K562 (cell line): ENCODE data around the gene AMBRA1. TPM values are rescaled to one million over a fixed set of nuclear protein-coding genes. Genes with fewer than 3 reads are reported as not detected.

Source experiments
- ATAC-seq: fragments of 200-7000 bp; cut with Tn5 transposase; 3 replicates; pipeline ENCODE4 v1.9.1; 2020; ENCODE audit warnings: moderate library complexity
- BruUV-seq: library from RNA; stranded (reverse); fragments of 400-500 nt; replicated peaks from 2 replicates; lab custom pipeline; 2021; lab: Mats Ljungman, UMichigan
- CTCF ChIA-PET: fragments of 300-600 bp; formaldehyde crosslinking; extraction: SDS; loops from one replicate; lab custom pipeline; 2021; ENCODE audit warnings: low intra/inter-chr PET ratio; lab: Yijun Ruan, JAX
- POLR2A ChIA-PET: fragments of 300-600, 350-650 bp; sonication (Branson Sonifier 250); formaldehyde crosslinking; extraction: SDS; loops from one replicate; lab custom pipeline; 2021; ENCODE audit warnings: antibody characterized with exemption, inconsistent platforms; lab: Yijun Ruan, JAX
- DNase-seq, 4 experiments: peaks; one replicate each; pipeline versions ENCODE4 v3.0.0 to v3.0.0-alpha.2; 2011 to 2018; ENCODE audit warnings: low spot score in 3 of 4, mixed read lengths in 3 of 4; ENCODE audit errors: extremely low read depth in 1 of 4
- FAIRE-seq: peaks from 2 replicates; lab custom pipeline; 2011; peaks lifted over from hg19 to GRCh38; lab: Jason Lieb, UNC
- H2AFZ ChIP-seq: 2 replicates; pipeline ENCODE4 v1.6.0; 2011; ENCODE audit warnings: low read depth, low read length, control low read depth, inconsistent platforms
- H3K27ac ChIP-seq: fragments of 200-600 bp; 3 replicates; pipeline ENCODE4 v1.8.0; 2011; ENCODE audit warnings: low read depth, mild to moderate bottlenecking, control low read depth, inconsistent platforms, low read length, moderate library complexity, mixed read lengths; ENCODE audit errors: extremely low read depth
- H3K27me3 ChIP-seq, 2 experiments: fragments of 300-600 bp in 1 of 2; 2 replicates in 1 of 2; 3 replicates in 1 of 2; pipeline versions ENCODE4 v1.6.0 to v1.8.0; 2011; ENCODE audit warnings: inconsistent platforms in 2 of 2, low read length in 2 of 2, mild to moderate bottlenecking in 1 of 2, mixed read lengths in 1 of 2, moderate library complexity in 1 of 2; ENCODE audit not compliant: control insufficient read depth in 2 of 2, insufficient read depth in 2 of 2
- H3K36me3 ChIP-seq: fragments of 300-600 bp; 3 replicates; pipeline ENCODE4 v1.8.0; 2011; ENCODE audit warnings: mild to moderate bottlenecking, low read length, inconsistent platforms; ENCODE audit not compliant: control insufficient read depth, insufficient read depth
- H3K4me1 ChIP-seq, 2 experiments: fragments of 200-600 bp in 1 of 2; replicated peaks in 1 of 2; 2 replicates in 1 of 2; 3 replicates in 1 of 2; pipeline versions ENCODE4 v1.5.1 to v1.8.0; 2011; ENCODE audit warnings: inconsistent platforms in 2 of 2, low read length in 2 of 2, mild to moderate bottlenecking in 1 of 2, mixed read lengths in 1 of 2, moderate library complexity in 1 of 2; ENCODE audit not compliant: control insufficient read depth in 2 of 2, insufficient read depth in 2 of 2
- H3K4me2 ChIP-seq: 2 replicates; pipeline ENCODE4 v1.6.1; 2011; ENCODE audit warnings: low read length, control low read depth, inconsistent platforms, mixed read lengths; ENCODE audit not compliant: insufficient read depth
- H3K4me3 ChIP-seq: fragments of 200-600 bp; sonication (generic), shearing (Covaris generic); 2 replicates; pipeline ENCODE4 v1.5.1; 2016; ENCODE audit warnings: control low read depth, inconsistent platforms
- H3K79me2 ChIP-seq: fragments of 200-600 bp; 3 replicates; pipeline ENCODE4 v1.8.0; 2011; ENCODE audit warnings: low read length, inconsistent platforms; ENCODE audit not compliant: control insufficient read depth, insufficient read depth
- H3K9ac ChIP-seq, 2 experiments: 2 replicates each; pipeline versions ENCODE4 v1.6.0 to v1.6.1; 2011; ENCODE audit warnings: low read depth in 2 of 2, low read length in 2 of 2, control low read depth in 1 of 2, inconsistent platforms in 1 of 2, mild to moderate bottlenecking in 1 of 2, mixed read lengths in 1 of 2; ENCODE audit not compliant: insufficient read depth in 1 of 2
- H3K9me1 ChIP-seq: one replicate; pipeline ENCODE4 v1.6.0; 2011; ENCODE audit warnings: inconsistent platforms, mild to moderate bottlenecking, low read length, moderate library complexity; ENCODE audit not compliant: control insufficient read depth, insufficient read depth
- H3K9me3 ChIP-seq: replicated peaks from 2 replicates; pipeline ENCODE4 v1.5.1; 2011; ENCODE audit warnings: low read depth, low read length, inconsistent platforms; ENCODE audit not compliant: control insufficient read depth, insufficient read depth
- H4K20me1 ChIP-seq: replicated peaks from 2 replicates; pipeline ENCODE4 v1.6.1; 2011; ENCODE audit warnings: low read length, inconsistent platforms, mixed read lengths; ENCODE audit not compliant: control insufficient read depth, insufficient read depth
- GTF2F1 ChIP-seq: IDR thresholded peaks from 2 replicates; pipeline ENCODE4 v1.6.1; 2011; ENCODE audit warnings: low read depth, low read length, improper control_type of control experiment
- KAT2B ChIP-seq: IDR thresholded peaks from one replicate; pipeline ENCODE4 v1.6.1; 2012; ENCODE audit warnings: low read depth, mild to moderate bottlenecking, control low read depth, inconsistent platforms, low read length, moderate library complexity
- ZBTB17 ChIP-seq: fragments of 450-650 bp; formaldehyde crosslinking; IDR thresholded peaks from 2 replicates; pipeline ENCODE4 v1.4.0; 2020; ENCODE audit warnings: mild to moderate bottlenecking
- ZNF143 ChIP-seq: sonication (generic); formaldehyde crosslinking; IDR thresholded peaks from 2 replicates; pipeline ENCODE4 v1.9.0; 2022; ENCODE audit warnings: mild to moderate bottlenecking, missing genetic modification reagents
- ZNF780A ChIP-seq: fragments of 250-450 bp; sonication (Bioruptor Pico); IDR thresholded peaks from 2 replicates; pipeline ENCODE4 v1.5.0; 2021; ENCODE audit warnings: mild to moderate bottlenecking
- WGBS: fragments of 100-300 bp; shearing (Covaris generic); methylation state at CpG from one replicate; pipeline ENCODE4 v1.1.6; 2016; ENCODE audit warnings: low coverage, mixed read lengths; ENCODE audit not compliant: insufficient coverage; ENCODE audit errors: missing lambda C conversion rate; 5-methylcytosine and 5-hydroxymethylcytosine counted together
- in situ Hi-C: fragments of 300-500 bp; cut with MboI; formaldehyde crosslinking; loops from 4 replicates; pipeline ENCODE4 v1.15.0; 2018; ENCODE audit warnings: inconsistent platforms, mixed read lengths
- intact Hi-C: fragments of 100-400 bp; cut with micrococcal nuclease; formaldehyde crosslinking; loops from 2 replicates; pipeline ENCODE4 v1.14.2; 2022
- polyA plus RNA-seq, 8 experiments: library from polyadenylated mRNA; depleted of rRNA in 4 of 8; stranded (reverse) in 5 of 8; unstranded in 3 of 8; fragments of >200 nt; fragmentation: Nextera tagmentation in 2 of 8; fragmentation: Illumina TruSeq in 1 of 8; extraction: Ambion mirVana in 2 of 8; extraction: Trizol in 1 of 8; gene quantifications; 2 replicates each; pipeline versions ENCODE4 v1.2.1 to v1.2.3, GENCODE V29; 2011 to 2014; ENCODE audit warnings: inconsistent platforms in 1 of 8, missing spikeins in 1 of 8
- total RNA-seq, 7 experiments: library from RNA; depleted of rRNA in 6 of 7; stranded (reverse); fragments of >200 nt in 6 of 7; fragmentation: Illumina TruSeq in 2 of 7; extraction: Trizol in 2 of 7; gene quantifications; 2 replicates each; pipeline versions ENCODE4 v1.2.1 to v1.2.3, GENCODE V29; 2011 to 2021; ENCODE audit warnings: low replicate concordance in 1 of 7
- TF ChIP-seq, protein P1 (sequence below): fragments of 450-650 bp; IDR thresholded peaks from 2 replicates; pipeline ENCODE4 v1.6.1; 2016
- TF ChIP-seq, protein P2 (sequence below): fragments of 200-800 bp; sonication (Bioruptor generic); IDR thresholded peaks from 2 replicates; pipeline ENCODE4 v1.6.1; 2017; ENCODE audit warnings: missing genetic modification characterization, missing compliant biosample characterization

AMBRA1 gene
- total and polyA plus RNA-seq, 9 of the 15 experiments (the other 6 are each of a cell fraction or from before 2014, with no cell fraction given): 0.15 to 24.5 (median 13.0) TPM

GRCh38 chr11:46523290-46523689 lies 70.5 kb downstream of the AMBRA1 start:
- no peak for TF ChIP-seq KAT2B
- TF ChIP-seq, protein P1, sequence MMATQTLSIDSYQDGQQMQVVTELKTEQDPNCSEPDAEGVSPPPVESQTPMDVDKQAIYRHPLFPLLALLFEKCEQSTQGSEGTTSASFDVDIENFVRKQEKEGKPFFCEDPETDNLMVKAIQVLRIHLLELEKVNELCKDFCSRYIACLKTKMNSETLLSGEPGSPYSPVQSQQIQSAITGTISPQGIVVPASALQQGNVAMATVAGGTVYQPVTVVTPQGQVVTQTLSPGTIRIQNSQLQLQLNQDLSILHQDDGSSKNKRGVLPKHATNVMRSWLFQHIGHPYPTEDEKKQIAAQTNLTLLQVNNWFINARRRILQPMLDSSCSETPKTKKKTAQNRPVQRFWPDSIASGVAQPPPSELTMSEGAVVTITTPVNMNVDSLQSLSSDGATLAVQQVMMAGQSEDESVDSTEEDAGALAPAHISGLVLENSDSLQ: peak; percentile 61
- ATAC-seq (no peak), DNase-seq (no peak), FAIRE-seq (no peak)
- BruUV-seq: TSS peak; percentile 18
- H3K27ac ChIP-seq: no peak overlapping the region
- H3K9me3 ChIP-seq: no peaks in the 10 kb centered on the region
- ChIA-PET CTCF (no interaction called here), POLR2A (interaction anchor here (1.0 kb wide), 1 partner anchor 13 kb away, joined by 3 read pairs; no protein-coding TSS in a partner anchor)
- H3K4me2 ChIP-seq: no peak overlapping the region
- intact Hi-C loops (no loop called here), in situ Hi-C loops (no loop called here)
- H3K36me3 ChIP-seq: peaks cover 2% of the 10 kb centered on the region; the same call in 2 of the 3 replicates
- H3K4me3 ChIP-seq: no peak overlapping the region
- H4K20me1 ChIP-seq: no peaks in the 10 kb centered on the region; the same call in 1 of the 2 replicates
- H3K79me2 ChIP-seq: peaks cover 61% of the 10 kb centered on the region
- H3K4me1 ChIP-seq: peaks cover 0 to 4% of the 10 kb centered on the region in 2 experiments; a peak in 1 of 5 replicates
- no peaks in the 10 kb centered on the region for H3K9me1 ChIP-seq
- 53% methylated on average over 6 of the region's 6 CpGs for WGBS
- no peaks in the 10 kb centered on the region for H3K27me3 ChIP-seq
- H2AFZ ChIP-seq: no peak overlapping the region
- no peak overlapping the region for H3K9ac ChIP-seq

- ChIA-PET CTCF (no interaction called here), POLR2A (interaction anchor here (0.8 to 1.0 kb wide), 2 partner anchors 14 to 279 kb away, joined by 3 read pairs; no protein-coding TSS in a partner anchor)
- TF ChIP-seq ZBTB17: no peak
- TF ChIP-seq ZNF143 (CRISPR knock-in tag): no peak
- no peak for TF ChIP-seq GTF2F1
- no peak for TF ChIP-seq ZNF780A
- TF ChIP-seq, protein P2, sequence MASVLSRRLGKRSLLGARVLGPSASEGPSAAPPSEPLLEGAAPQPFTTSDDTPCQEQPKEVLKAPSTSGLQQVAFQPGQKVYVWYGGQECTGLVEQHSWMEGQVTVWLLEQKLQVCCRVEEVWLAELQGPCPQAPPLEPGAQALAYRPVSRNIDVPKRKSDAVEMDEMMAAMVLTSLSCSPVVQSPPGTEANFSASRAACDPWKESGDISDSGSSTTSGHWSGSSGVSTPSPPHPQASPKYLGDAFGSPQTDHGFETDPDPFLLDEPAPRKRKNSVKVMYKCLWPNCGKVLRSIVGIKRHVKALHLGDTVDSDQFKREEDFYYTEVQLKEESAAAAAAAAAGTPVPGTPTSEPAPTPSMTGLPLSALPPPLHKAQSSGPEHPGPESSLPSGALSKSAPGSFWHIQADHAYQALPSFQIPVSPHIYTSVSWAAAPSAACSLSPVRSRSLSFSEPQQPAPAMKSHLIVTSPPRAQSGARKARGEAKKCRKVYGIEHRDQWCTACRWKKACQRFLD (CRISPR knock-in tag): no peak
- no peak for ATAC-seq
- H3K27ac ChIP-seq: no peak overlapping the region
- no peaks in the 10 kb centered on the region for H3K9me1 ChIP-seq
- H3K4me1 ChIP-seq: peaks cover 0 to 4% of the 10 kb centered on the region in 2 experiments; a peak in 1 of 5 replicates
- intact Hi-C loops (no loop called here), in situ Hi-C loops (no loop called here)
- H3K4me3 ChIP-seq: no peak overlapping the region
- H3K9me3 ChIP-seq: no peaks in the 10 kb centered on the region
- no peak overlapping the region for H2AFZ ChIP-seq
- H3K79me2 ChIP-seq: peaks cover 55% of the 10 kb centered on the region
- no peaks in the 10 kb centered on the region; the same call in 1 of the 2 replicates for H4K20me1 ChIP-seq
- H3K36me3 ChIP-seq: peaks cover 2% of the 10 kb centered on the region; the same call in 2 of the 3 replicates
- H3K4me2 ChIP-seq: no peak overlapping the region
- no peak for FAIRE-seq
- no peak for DNase-seq
- no peak overlapping the region for H3K9ac ChIP-seq
- no peaks in the 10 kb centered on the region for H3K27me3 ChIP-seq
- 81% methylated on average over 5 of the region's 5 CpGs for WGBS
- BruUV-seq: no TSS peak
Measured at GRCh38 chr11:46522682-46523281, 71.0 kb downstream of the AMBRA1 start.
